Measurements from ENCODE around the gene AMFR. TPM values are rescaled to one million over a fixed set of nuclear protein-coding genes. Genes with fewer than 3 reads are reported as not detected.

AMFR gene
- total and polyA plus RNA-seq, 2 of the 13 experiments (the other 11 are each of a cell fraction or from before 2014, with no cell fraction given): 52.9 to 108 TPM

DNA sequence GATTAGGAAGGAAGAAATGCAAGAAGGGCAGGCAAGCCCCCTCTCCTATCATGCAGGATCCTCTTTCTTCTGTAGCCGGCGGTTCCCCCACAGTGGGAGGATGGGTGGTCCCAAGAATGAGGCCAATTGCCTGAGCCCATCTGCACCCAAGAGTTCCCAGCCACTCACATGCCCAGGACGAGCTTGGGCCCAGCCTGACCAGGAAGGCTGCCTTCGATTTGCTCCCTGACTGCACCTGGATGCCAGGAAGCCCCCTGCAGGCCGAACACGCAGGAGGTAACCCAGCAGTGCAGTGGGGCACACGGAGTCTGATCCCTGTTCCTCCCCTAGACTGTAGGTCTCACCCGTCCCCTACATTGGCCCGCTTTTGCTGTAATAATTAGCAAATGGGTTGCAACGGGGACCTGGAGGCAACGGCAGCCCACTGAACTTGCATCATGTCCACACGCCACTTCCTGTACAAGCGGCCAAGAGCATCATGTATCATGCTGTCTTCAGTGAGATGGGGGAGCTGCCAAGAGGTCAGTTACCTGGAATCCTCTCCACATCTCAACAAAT is 67.5 kb downstream of the AMFR start (continued):
- no peak for TF ChIP-seq FUBP1 (CRISPR knock-in tag; IDR thresholded peaks at IDR 0.05; ENCODE audit: borderline replicate concordance)
- TF ChIP-seq ZNF430 (CRISPR knock-in tag; IDR thresholded peaks at IDR 0.05): no peak
- TF ChIP-seq RFX3 (CRISPR knock-in tag; IDR thresholded peaks at IDR 0.05): no peak
- TF ChIP-seq ZNF713 (CRISPR knock-in tag; IDR thresholded peaks at IDR 0.05): no peak; the same call in 1 of the 2 replicates
- TF ChIP-seq ELF4 (CRISPR knock-in tag; IDR thresholded peaks at IDR 0.05; ENCODE audit: borderline replicate concordance): no peak
- TF ChIP-seq ZNF572 (CRISPR knock-in tag; IDR thresholded peaks at IDR 0.05): peak; percentile 98
- TF ChIP-seq KLF11 (CRISPR knock-in tag; IDR thresholded peaks at IDR 0.05): peak; percentile 40; the same call in 1 of the 2 replicates
- no peak for TF ChIP-seq CBX2 (IDR thresholded peaks at IDR 0.05; ENCODE audit: low read depth, low read length)
- 0 out of 2 replicates have a peak, but pooled peaks have one; percentile 50 for TF ChIP-seq CBX2 (CRISPR knock-in tag; IDR thresholded peaks at IDR 0.05; ENCODE audit: low read depth)
- no peak; the same call in 1 of the 2 replicates for TF ChIP-seq ZNF652 (CRISPR knock-in tag; IDR thresholded peaks at IDR 0.05; ENCODE audit: borderline replicate concordance, low read depth)
- no peak for TF ChIP-seq ARNT (IDR thresholded peaks at IDR 0.05)
- TF ChIP-seq ZNF33B (CRISPR knock-in tag; IDR thresholded peaks at IDR 0.05): peak; percentile 33; the same call in 1 of the 2 replicates
- peak; percentile 49; the same call in 1 of the 2 replicates for TF ChIP-seq POGZ (CRISPR knock-in tag; IDR thresholded peaks at IDR 0.05)
- no peak for TF ChIP-seq RARG (CRISPR knock-in tag; IDR thresholded peaks at IDR 0.05; ENCODE audit: low read depth)
- TF ChIP-seq, protein P1, sequence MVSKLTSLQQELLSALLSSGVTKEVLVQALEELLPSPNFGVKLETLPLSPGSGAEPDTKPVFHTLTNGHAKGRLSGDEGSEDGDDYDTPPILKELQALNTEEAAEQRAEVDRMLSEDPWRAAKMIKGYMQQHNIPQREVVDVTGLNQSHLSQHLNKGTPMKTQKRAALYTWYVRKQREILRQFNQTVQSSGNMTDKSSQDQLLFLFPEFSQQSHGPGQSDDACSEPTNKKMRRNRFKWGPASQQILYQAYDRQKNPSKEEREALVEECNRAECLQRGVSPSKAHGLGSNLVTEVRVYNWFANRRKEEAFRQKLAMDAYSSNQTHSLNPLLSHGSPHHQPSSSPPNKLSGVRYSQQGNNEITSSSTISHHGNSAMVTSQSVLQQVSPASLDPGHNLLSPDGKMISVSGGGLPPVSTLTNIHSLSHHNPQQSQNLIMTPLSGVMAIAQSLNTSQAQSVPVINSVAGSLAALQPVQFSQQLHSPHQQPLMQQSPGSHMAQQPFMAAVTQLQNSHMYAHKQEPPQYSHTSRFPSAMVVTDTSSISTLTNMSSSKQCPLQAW (CRISPR knock-in tag; IDR thresholded peaks at IDR 0.05): peak; percentile 91; the same call in 1 of the 2 replicates
- TF ChIP-seq BHLHE40 (IDR thresholded peaks at IDR 0.05; ENCODE audit: low read length): no peak
- TF ChIP-seq ZNF781 (CRISPR knock-in tag; IDR thresholded peaks at IDR 0.05; ENCODE audit: borderline replicate concordance, not compliant biosample characterization): peak; percentile 59
- TF ChIP-seq MYC (CRISPR knock-in tag; IDR thresholded peaks at IDR 0.05; ENCODE audit: borderline replicate concordance): peak; percentile 68; the same call in 1 of the 2 replicates
- peak; percentile 71 for TF ChIP-seq SAP130 (CRISPR knock-in tag; IDR thresholded peaks at IDR 0.05; ENCODE audit: low read depth)
- no peak for TF ChIP-seq SNAPC5 (CRISPR knock-in tag; IDR thresholded peaks at IDR 0.05; ENCODE audit: borderline replicate concordance)
- no peak for TF ChIP-seq MTA3 (CRISPR knock-in tag; IDR thresholded peaks at IDR 0.05)
- TF ChIP-seq STAG1 (CRISPR knock-in tag; IDR thresholded peaks at IDR 0.05): peak; percentile 49
- TF ChIP-seq ZNF768 (CRISPR knock-in tag; IDR thresholded peaks at IDR 0.05): peak; percentile 70; the same call in 1 of the 2 replicates
- TF ChIP-seq ZNF562 (CRISPR knock-in tag; IDR thresholded peaks at IDR 0.05; ENCODE audit: borderline replicate concordance): no peak
- no peak for TF ChIP-seq NFIB (CRISPR knock-in tag; IDR thresholded peaks at IDR 0.05; ENCODE audit: borderline replicate concordance)
- peak; percentile 85 for TF ChIP-seq ELF3 (CRISPR knock-in tag; IDR thresholded peaks at IDR 0.05)
- no peak for TF ChIP-seq RNF219 (CRISPR knock-in tag; IDR thresholded peaks at IDR 0.05)
- peak; percentile 68; the same call in 1 of the 2 replicates for TF ChIP-seq ZNF12 (CRISPR knock-in tag; IDR thresholded peaks at IDR 0.05)
